HG03442 (cell line): ENCODE measurements around the gene FLT3.
"Not testable (repeated sequence)": the region's sequence is repeated elsewhere in the genome, so short reads cannot be mapped to it uniquely, and the experiment has no call there.

Source experiments
- ATAC-seq: cut with Tn5 transposase; IDR thresholded peaks from one replicate; pipeline ENCODE4 v1.9.1; 2021; ENCODE audit warnings: mild to moderate bottlenecking, moderate library complexity; ENCODE audit not compliant: unreplicated experiment

Gene FLT3

GRCh38 chr13:28005016-28005415 lies 95.4 kb downstream of the FLT3 start:
- ATAC-seq = not testable (repeated sequence)

- no peak for ATAC-seq
Observed at GRCh38 chr13:28002886-28003698, 97.3 kb downstream of the FLT3 start.

DNA sequence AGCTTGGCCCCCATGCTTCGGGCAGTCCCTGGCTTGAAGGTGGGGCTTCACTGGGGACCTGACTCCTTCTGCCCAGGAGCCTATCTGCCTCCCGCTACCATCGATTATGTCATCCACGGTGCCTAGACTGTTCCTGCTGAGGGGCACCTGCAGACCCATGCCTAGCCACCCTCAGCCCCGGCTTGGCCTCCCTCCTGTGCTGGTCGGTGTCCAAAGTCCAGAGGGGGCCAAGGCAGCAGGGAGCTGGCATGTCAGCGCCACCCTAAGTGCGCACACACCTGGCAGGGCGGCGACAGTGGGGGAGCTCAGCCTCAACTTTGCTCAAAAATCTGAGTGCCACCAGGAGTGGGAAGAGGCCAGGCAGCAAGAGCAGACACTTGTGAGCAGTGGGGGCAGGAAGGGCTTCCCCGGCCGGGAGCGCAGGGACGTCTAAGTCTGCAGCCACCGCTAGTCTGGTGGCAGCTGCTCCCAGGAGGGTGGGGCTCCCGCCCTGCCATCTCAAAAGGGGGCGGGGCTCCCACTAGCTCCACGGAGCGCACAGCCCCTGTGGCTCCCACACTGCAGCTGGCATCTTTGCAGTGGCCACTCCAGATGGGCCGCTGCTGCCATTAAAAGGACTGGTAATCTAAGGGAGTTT lies 98.4 kb downstream of the FLT3 start:
- no peak for ATAC-seq

DNA sequence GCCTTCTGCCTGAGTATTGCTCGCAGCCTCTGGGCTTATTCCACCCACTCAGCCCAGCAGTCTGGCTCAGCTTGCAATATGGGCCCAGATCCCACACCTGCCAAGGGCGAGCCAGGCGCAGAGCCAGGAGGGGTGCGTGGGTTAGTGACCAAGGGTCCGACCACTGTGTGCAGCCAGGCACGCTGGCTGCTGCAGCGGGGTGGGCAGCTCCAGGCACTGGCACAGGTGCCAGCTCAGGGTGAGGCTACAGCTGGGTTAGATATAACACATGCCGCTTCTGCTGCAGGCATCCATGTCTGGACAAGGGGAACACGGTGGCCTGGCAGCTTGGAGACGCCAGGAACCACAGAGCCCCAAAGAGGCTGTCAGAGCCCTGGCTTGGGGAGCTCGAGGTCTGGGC lies 99.3 kb downstream of the FLT3 start:
- ATAC-seq = no peak

DNA sequence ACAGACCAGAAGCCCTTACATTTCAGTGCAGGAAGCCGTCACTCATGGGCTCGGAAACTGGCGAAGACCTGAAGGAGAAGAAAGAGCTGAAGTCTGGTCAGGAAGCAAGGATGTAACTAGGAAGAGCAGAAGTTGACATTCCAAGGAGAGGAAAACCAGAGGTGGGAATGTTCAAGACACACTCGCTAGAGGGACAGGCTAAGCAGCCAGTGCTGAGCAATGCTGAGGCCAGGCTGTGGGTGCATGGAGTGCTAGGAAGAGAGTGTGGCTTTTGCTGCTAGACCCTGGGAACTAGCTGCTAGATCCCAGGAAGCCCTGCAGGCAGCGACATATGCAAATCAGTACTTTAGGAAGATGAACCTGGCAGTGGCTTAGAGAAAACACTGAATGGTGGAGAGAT lies 99.8 kb downstream of the FLT3 start:
- no peak for ATAC-seq

DNA sequence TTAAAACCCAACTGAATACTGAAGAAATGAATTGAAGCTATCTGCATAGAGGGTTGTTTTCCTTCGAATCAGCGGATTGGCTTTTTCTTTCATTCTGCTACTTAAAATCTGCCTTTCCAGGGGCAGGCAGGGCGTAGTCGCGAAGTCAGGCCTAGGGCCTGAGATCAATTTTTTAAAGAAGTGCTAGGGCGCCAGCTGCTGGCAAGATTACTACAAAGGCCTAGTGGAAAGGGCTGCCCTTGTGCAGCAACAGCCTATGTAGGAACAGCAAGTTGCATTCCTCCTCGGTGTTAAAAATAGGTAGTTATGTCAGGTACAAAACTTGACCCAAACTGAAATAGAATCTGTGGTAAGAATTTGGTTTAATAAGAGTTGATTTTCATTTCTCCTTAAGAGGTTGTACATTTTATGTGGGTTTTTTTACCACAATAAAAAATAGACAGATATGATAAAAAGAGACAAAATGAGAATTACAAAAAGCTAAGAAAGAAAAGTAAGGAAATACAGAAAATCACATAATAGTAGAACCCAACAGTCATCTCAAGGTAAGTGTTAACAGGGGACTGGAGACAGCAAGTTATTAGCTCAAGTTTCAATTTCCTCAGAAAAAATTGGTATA lies 102.4 kb downstream of the FLT3 start:
- ATAC-seq = no peak

GRCh38 chr13:27991881-27992280 lies 108.5 kb downstream of the FLT3 start:
- no peak for ATAC-seq

DNA sequence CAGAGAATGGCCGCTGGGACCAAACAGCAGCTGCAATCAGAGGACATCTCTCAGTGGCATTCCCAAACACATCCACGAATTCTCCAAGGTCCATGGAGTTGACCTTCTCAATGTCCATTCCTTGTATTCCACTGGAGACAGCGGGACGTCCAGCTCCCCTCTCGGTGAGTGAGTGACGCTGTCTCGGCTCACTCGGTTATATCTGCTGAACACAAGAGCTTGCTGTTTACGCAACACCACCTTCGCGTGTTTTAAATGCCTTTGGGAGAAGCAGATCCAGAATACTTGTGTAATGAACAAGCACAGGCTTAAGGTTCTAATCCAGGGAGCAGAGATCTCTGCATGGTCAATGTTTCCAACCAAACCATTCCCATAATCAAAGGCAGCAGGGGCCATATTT lies 111.9 kb downstream of the FLT3 start, which contains the start of gene URAD:
Gene URAD (minus strand): TSS at position 174 of the 400 bp plus-strand sequence. CDS start 56 bp downstream, at position 118.
- no peak for ATAC-seq

DNA sequence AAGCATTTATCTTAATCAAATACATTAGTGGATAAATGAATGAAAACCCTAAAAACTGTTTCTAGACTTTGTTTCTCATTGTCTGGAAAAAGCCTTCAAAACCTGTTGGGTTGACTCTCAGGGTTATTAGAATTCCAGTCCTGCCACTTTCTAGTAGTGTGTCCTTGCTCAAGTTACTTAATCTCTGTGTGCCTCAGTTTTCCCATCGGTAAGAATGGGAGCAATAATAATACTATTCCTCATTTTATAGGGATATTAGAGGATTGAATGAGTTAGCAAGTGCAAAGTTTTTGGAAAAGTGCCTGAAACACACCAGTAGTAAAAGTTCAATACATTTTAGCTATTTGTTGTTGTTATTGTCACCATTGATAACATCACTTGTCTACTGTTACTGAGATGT lies 114.8 kb downstream of the FLT3 start:
- ATAC-seq = no peak

DNA sequence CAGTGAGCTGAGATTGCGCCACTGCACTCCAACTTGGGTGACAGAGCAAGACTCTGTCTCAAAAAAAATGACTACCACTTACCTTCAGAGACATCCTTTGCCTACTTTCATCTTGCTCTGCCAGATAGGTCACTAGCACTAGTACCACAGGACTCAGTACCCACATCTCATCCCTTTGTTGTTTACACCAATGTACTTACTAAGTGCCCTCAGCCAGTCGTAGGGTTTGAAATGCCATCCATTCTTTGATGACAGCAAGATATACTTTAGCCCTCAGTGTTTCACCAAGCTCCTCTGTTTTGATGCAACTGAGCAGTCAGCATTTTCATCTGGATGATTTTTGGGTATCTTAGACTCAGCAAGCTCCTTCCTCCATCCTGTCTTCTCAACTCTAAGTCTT lies 118.0 kb downstream of the FLT3 start:
- no peak for ATAC-seq

- no peak for ATAC-seq
Observed at GRCh38 chr13:27981006-27981708, 119.2 kb downstream of the FLT3 start.

- no peak for ATAC-seq
Observed at GRCh38 chr13:27980280-27980998, 119.9 kb downstream of the FLT3 start.

GRCh38 chr13:27979765-27980279 lies 120.6 kb downstream of the FLT3 start:
- ATAC-seq = no peak

- no peak for ATAC-seq
Observed at GRCh38 chr13:27979001-27979643, 121.3 kb downstream of the FLT3 start.

DNA sequence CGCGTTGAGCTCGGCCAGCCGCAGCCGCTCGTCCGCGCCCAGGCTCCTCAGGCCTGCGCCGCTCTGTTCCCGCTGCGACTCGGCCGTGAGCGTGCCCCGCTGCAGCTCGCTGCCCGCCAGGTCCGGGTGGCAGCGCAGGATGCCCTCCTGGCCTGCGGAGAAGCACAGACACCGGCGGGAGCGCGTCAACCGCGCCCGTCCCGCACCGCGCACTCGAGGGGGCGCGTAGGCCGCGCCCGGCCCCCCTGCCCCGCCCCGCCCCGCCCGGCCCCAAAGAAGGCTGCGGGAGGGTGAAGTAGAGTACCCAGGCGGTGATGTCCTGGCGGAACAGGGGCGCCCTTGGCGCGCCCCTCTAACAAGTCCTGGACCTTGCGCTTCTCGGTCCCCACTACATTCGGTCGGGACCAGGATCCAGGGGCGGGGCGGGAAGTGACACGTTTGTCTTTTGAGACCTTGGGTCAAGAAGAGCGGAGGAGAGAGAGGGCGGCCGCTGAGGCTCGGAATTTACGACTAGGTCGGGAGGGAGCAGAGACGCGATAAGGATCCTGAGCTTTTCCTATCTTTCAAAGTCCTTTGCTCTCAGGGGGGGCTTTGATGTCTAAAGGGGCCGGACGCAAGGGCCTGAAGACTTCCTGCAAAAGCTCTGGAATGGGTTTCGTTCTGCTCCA lies 121.9 kb downstream of the FLT3 start:
- ATAC-seq = no peak

DNA sequence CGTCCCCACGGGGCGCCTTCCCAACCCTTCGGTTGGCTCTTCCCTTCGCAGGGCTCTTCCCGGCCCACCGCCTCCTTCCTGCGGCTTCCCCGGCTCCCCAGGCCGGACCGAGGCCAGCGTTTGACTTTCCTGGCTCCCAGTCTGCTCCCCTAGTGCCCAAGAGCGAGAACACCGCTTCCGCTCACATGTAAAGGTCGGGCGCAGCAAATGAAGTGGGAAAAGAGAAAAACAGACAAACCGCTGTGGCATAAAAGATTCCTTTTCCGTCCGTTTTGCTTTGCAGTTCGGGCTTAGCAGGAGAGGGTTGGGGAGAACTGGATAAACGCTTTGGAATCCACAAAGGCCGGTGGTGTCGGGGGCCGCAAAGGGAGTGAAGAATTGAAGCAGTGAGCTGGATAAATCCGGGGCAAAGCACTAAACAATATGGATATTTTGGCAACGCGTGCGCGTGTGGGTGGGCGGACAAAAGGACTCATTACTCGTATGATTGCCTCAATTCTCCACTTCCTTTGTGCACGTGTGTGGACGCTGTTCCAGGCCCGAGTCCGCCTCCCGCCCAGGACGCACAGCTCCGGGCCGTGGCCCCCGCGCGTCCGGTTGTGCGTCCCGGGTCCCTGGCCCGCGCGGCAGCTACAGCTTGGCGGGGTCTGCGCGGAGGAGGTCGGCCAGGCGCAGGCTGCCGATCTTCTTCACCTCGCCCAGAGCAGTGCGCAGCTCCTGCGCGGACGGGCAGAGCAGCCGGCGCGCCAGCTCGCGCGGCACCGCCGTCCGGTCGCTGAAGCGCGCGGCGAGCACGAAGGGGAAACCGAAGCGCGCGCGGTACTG lies 122.7 kb downstream of the FLT3 start:
- ATAC-seq = no peak

- ATAC-seq = no peak
Observed at GRCh38 chr13:27976362-27977091, 123.8 kb downstream of the FLT3 start.
